Measurements from ENCODE around the gene TMEM86B. TPM values are rescaled to one million over a fixed set of nuclear protein-coding genes. Genes with fewer than 3 reads are reported as not detected.

The TMEM86B gene, protein sequence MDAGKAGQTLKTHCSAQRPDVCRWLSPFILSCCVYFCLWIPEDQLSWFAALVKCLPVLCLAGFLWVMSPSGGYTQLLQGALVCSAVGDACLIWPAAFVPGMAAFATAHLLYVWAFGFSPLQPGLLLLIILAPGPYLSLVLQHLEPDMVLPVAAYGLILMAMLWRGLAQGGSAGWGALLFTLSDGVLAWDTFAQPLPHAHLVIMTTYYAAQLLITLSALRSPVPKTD
- 1.3 TPM in 2 replicates for total RNA-seq
- 0.34 and 0.62 TPM in 2 replicates for polyA plus RNA-seq
- polyA plus RNA-seq (2012) = 1.3 and 1.8 TPM in 2 replicates
- polyA minus RNA-seq (ENCODE audit: low replicate concordance) = 1.7 and 1.8 TPM in 2 replicates

DNA sequence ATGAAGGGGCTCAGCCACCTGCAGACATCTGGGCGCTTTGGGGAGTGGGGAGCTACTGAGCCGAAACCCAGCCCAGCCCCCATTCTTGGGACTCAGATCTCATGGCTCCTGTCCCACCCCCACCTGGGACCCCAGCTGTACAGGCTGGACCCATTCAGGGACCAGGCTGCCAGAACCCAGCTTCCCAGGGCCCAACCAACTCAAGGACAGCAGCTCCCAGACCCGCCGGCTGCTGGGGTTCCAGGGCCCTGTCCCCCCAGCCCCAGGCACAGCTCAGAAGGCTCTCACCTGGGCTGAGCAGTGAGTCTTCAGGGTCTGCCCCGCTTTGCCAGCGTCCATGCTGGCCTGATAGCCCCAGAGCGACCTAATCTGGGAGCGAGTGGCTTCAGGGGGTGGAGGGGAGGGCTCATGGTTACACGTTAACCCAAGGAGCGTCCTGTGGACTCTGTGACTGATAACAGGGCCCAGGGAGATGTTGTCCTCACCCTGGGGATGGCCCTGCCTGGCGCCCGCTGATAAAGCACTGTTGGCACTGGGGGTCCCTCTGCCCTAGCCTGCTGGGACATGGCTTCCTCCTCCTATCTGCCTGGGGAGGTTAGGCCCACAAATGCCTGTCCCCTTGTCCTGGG lies at the start of gene TMEM86B:
TMEM86B (minus strand) TSS at position 361 of the 629 bp plus-strand sequence; CDS start at position 339, 22 bp downstream.
- H2AFZ ChIP-seq (ENCODE audit: low read length) = no peak within 1 kb of the TSS
- H4K20me1 ChIP-seq (ENCODE audit: control insufficient read depth, extremely low read depth, insufficient read depth, low read length) = no peaks in the 10 kb centered on the region
- no peak within 1 kb of the TSS for H3K27ac ChIP-seq (ENCODE audit: insufficient read depth, low read length)
- no peaks in the 10 kb centered on the region for H3K27me3 ChIP-seq (ENCODE audit: control insufficient read depth, insufficient read depth, low read length)
- peaks cover 28% of the 10 kb centered on the region for H3K36me3 ChIP-seq (ENCODE audit: control insufficient read depth, insufficient read depth, low read length)
- H3K4me1 ChIP-seq (ENCODE audit: control insufficient read depth, extremely low read depth, insufficient read depth, low read length) = no peaks in the 10 kb centered on the region
- DNase-seq (ENCODE audit: low read depth in 2 of 2) = no peak
- no peak within 1 kb of the TSS for H3K9ac ChIP-seq (ENCODE audit: insufficient read depth, low read length)
- no peaks in the 10 kb centered on the region for H3K9me3 ChIP-seq (ENCODE audit: control insufficient read depth, insufficient read depth, low read depth, low read length)
- H3K79me2 ChIP-seq (ENCODE audit: control insufficient read depth, insufficient read depth, low read length) = no peaks in the 10 kb centered on the region
- no peak within 1 kb of the TSS for H3K4me2 ChIP-seq (ENCODE audit: extremely low read depth, insufficient read depth, low read length)
- TF ChIP-seq, protein P1, sequence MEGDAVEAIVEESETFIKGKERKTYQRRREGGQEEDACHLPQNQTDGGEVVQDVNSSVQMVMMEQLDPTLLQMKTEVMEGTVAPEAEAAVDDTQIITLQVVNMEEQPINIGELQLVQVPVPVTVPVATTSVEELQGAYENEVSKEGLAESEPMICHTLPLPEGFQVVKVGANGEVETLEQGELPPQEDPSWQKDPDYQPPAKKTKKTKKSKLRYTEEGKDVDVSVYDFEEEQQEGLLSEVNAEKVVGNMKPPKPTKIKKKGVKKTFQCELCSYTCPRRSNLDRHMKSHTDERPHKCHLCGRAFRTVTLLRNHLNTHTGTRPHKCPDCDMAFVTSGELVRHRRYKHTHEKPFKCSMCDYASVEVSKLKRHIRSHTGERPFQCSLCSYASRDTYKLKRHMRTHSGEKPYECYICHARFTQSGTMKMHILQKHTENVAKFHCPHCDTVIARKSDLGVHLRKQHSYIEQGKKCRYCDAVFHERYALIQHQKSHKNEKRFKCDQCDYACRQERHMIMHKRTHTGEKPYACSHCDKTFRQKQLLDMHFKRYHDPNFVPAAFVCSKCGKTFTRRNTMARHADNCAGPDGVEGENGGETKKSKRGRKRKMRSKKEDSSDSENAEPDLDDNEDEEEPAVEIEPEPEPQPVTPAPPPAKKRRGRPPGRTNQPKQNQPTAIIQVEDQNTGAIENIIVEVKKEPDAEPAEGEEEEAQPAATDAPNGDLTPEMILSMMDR (conservative IDR thresholded peaks at IDR 0.05 in 1 of 2, IDR thresholded peaks at IDR 0.05 in 1 of 2; ENCODE audit: low read depth in 1 of 2, low read length in 2 of 2) = no peak
- TF ChIP-seq EZH2 (IDR thresholded peaks at IDR 0.05; ENCODE audit: low read length, missing control alignments) = no peak
- H3K4me3 ChIP-seq (replicated peaks in 1 of 4; ENCODE audit: control extremely low read depth in 1 of 4, insufficient read depth in 1 of 4, low read depth in 3 of 4, low read length in 4 of 4) = no peak within 1 kb of the TSS

DNA sequence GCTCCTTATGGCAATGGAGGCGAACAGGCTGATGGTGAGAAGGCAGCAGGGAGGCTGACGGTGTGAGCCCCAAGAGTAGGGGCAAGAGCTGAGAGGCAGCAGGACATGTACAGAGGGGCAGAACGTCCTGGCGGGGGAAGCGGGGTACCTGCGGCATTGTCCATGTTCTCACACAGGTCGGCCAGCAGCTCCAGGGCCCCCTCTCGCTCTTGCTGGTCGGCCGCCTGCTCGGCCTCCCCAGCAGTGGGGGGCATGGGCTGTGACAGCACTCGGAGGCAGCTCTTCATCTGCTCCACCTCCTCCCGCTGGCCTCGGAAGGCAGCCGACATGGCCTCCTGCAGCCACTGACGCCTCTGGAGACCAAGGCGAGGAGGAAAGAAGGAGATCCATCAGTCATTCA lies 48.9 kb upstream of the TMEM86B start:
- Histone ChIP-seq H3K4me3 (replicated peaks in 1 of 4; ENCODE audit: control extremely low read depth in 1 of 4, insufficient read depth in 1 of 4, low read depth in 3 of 4, low read length in 4 of 4) (no peak overlapping the region), H3K27ac (ENCODE audit: insufficient read depth, low read length) (no peak overlapping the region), H3K79me2 (ENCODE audit: control insufficient read depth, insufficient read depth, low read length) (no peaks in the 10 kb centered on the region), H3K27me3 (ENCODE audit: control insufficient read depth, insufficient read depth, low read length) (no peaks in the 10 kb centered on the region), H2AFZ (ENCODE audit: low read length) (no peak overlapping the region), H3K4me2 (ENCODE audit: extremely low read depth, insufficient read depth, low read length) (no peak overlapping the region), H4K20me1 (ENCODE audit: control insufficient read depth, extremely low read depth, insufficient read depth, low read length) (no peaks in the 10 kb centered on the region), H3K36me3 (ENCODE audit: control insufficient read depth, insufficient read depth, low read length) (peaks cover 2% of the 10 kb centered on the region), H3K9me3 (ENCODE audit: control insufficient read depth, insufficient read depth, low read depth, low read length) (no peaks in the 10 kb centered on the region), H3K4me1 (ENCODE audit: control insufficient read depth, extremely low read depth, insufficient read depth, low read length) (peaks cover 3% of the 10 kb centered on the region), H3K9ac (ENCODE audit: insufficient read depth, low read length) (no peak overlapping the region)
- TF ChIP-seq, protein P1 (conservative IDR thresholded peaks at IDR 0.05 in 1 of 2, IDR thresholded peaks at IDR 0.05 in 1 of 2; ENCODE audit: low read depth in 1 of 2, low read length in 2 of 2) = no peak
- TF ChIP-seq EZH2 (IDR thresholded peaks at IDR 0.05; ENCODE audit: low read length, missing control alignments) = no peak
- DNase-seq (ENCODE audit: low read depth in 2 of 2) = no peak

DNA sequence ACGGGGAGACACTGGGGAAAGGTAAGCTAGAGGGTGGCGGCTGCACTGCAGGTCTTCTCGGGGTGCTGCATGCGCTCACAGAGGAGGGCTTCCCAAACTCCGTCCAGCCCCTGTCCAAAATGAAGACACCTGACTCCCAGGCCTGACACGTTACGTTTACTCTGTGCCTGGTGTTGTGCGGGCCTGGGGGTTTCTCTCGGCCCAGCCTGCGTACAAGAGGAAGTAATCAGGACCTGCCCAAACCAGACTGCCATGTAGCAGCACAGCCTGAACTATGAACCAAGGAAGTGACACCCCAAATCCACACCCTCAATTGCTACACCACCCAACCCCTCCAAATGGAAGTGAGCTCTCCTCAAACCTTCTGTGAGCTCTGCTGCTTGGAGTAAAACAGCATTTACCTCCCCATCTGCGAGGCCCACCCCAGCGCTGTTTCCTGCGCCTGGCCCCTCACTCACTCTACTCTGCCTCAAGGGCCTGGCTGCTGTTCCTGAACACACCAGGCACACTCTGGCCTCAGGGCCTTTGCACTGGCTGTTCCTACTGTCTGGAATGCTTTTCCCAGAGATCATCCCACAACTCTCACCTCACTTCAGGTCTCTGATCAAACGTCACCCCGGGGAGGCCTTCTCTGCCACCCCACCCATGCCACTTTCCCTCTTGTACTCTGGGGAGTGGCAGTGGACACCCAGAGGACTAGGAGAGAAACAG lies 48.3 kb upstream of the TMEM86B start:
- no peaks in the 10 kb centered on the region for H4K20me1 ChIP-seq (ENCODE audit: control insufficient read depth, extremely low read depth, insufficient read depth, low read length)
- no peak overlapping the region for H3K9ac ChIP-seq (ENCODE audit: insufficient read depth, low read length)
- H2AFZ ChIP-seq (ENCODE audit: low read length) = no peak overlapping the region
- H3K4me1 ChIP-seq (ENCODE audit: control insufficient read depth, extremely low read depth, insufficient read depth, low read length) = peaks cover 3% of the 10 kb centered on the region
- no peaks in the 10 kb centered on the region for H3K79me2 ChIP-seq (ENCODE audit: control insufficient read depth, insufficient read depth, low read length)
- peaks cover 4% of the 10 kb centered on the region for H3K36me3 ChIP-seq (ENCODE audit: control insufficient read depth, insufficient read depth, low read length)
- no peaks in the 10 kb centered on the region for H3K9me3 ChIP-seq (ENCODE audit: control insufficient read depth, insufficient read depth, low read depth, low read length)
- no peaks in the 10 kb centered on the region for H3K27me3 ChIP-seq (ENCODE audit: control insufficient read depth, insufficient read depth, low read length)
- no peak for DNase-seq (ENCODE audit: low read depth in 2 of 2)
- no peak overlapping the region for H3K4me3 ChIP-seq (replicated peaks in 1 of 4; ENCODE audit: control extremely low read depth in 1 of 4, insufficient read depth in 1 of 4, low read depth in 3 of 4, low read length in 4 of 4)
- no peak overlapping the region for H3K4me2 ChIP-seq (ENCODE audit: extremely low read depth, insufficient read depth, low read length)
- TF ChIP-seq, protein P1 (conservative IDR thresholded peaks at IDR 0.05 in 1 of 2, IDR thresholded peaks at IDR 0.05 in 1 of 2; ENCODE audit: low read depth in 1 of 2, low read length in 2 of 2) = no peak
- TF ChIP-seq EZH2 (IDR thresholded peaks at IDR 0.05; ENCODE audit: low read length, missing control alignments) = no peak
- no peak overlapping the region for H3K27ac ChIP-seq (ENCODE audit: insufficient read depth, low read length)

All from fibroblast of lung (primary cell).